ENCODE data around the gene ADAMTSL5. TPM values are rescaled to one million over a fixed set of nuclear protein-coding genes. Genes with fewer than 3 reads are reported as not detected.

The ADAMTSL5 gene
- total RNA-seq, 2 donors from 2014 or later = 22.2 to 36.2 TPM

DNA sequence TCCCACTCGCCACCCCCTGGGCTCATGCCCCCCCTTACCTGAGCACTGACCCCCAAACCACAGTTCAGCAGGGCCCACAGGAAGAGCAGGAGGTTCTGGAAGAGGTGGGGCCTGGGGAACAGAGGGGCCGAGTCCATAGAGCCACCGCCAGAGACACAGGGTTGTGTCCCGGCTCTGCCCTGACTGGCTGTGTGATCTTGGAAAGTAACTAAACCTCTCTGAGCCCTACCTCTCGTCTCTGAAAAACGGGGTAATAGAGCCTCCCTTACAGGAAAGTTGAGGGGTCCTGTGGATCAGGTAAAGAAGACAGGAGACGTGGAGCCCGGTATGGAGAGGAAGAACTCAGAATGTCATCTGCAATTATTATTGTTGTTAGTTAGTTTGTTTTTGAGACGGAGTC is 2.0 kb downstream of the ADAMTSL5 start:
- ATAC-seq (ENCODE audit: insufficient number of reproducible peaks, low FRiP score, low read depth) (no peak), DNase-seq (ENCODE audit: low spot score) (no peak)
- no peaks in the 10 kb centered on the region for H3K36me3 ChIP-seq
- H3K27me3 ChIP-seq (replicated peaks; ENCODE audit: insufficient read depth) = no peaks in the 10 kb centered on the region
- no peak overlapping the region for H3K27ac ChIP-seq
- no peak for TF ChIP-seq CTCF (IDR thresholded peaks at IDR 0.05)
- H3K4me1 ChIP-seq (ENCODE audit: control insufficient read depth in 1 of 2, low read depth in 2 of 2) = peaks cover 3 to 24% of the 10 kb centered on the region in 2 donors
- no peaks in the 10 kb centered on the region for H3K9me3 ChIP-seq
- H3K4me3 ChIP-seq = no peak overlapping the region

- no peaks in the 10 kb centered on the region for H3K9me3 ChIP-seq
- ATAC-seq (ENCODE audit: insufficient number of reproducible peaks, low FRiP score, low read depth) (no peak), DNase-seq (ENCODE audit: low spot score) (no peak)
- no peak for TF ChIP-seq CTCF (IDR thresholded peaks at IDR 0.05)
- H3K36me3 ChIP-seq = no peaks in the 10 kb centered on the region
- peaks cover 3 to 24% of the 10 kb centered on the region in 2 donors for H3K4me1 ChIP-seq (ENCODE audit: control insufficient read depth in 1 of 2, low read depth in 2 of 2)
- H3K4me3 ChIP-seq = no peak overlapping the region
- H3K27ac ChIP-seq = no peak overlapping the region
- H3K27me3 ChIP-seq (replicated peaks; ENCODE audit: insufficient read depth) = no peaks in the 10 kb centered on the region
These were observed 2.4 kb downstream of the ADAMTSL5 start for GRCh38 chr19:1510442-1510806.

GRCh38 chr19:1509602-1510441 is 3.0 kb downstream of the ADAMTSL5 start:
- TF ChIP-seq CTCF (IDR thresholded peaks at IDR 0.05) = no peak

DNA sequence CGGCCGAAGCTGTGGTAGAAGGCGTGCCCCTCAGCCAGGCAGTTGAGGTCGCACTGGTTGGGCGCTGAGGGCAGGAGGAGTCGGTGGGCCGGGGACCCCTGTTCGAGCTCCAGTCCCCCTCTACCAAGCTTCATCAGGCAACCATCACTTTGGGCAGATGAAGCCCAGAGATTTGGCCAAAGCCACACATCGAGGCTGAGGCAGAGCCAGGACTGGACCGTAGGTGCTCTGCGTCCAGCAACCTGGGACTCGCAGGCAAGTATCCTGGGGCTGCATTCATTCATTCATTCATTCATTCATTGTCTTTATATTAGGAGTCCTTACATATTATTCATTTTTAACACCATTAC is 4.3 kb downstream of the ADAMTSL5 start:
- H3K4me3 ChIP-seq = peak overlapping the region; percentile 75
- ATAC-seq (ENCODE audit: insufficient number of reproducible peaks, low FRiP score, low read depth) = no peak
- H3K4me1 ChIP-seq (ENCODE audit: control insufficient read depth in 1 of 2, low read depth in 2 of 2) = peaks cover 3 to 21% of the 10 kb centered on the region in 2 donors

More at GRCh38 chr19:1509602-1510441, 3.0 kb downstream of the ADAMTSL5 start:
- Histone ChIP-seq H3K4me1 (ENCODE audit: control insufficient read depth in 1 of 2, low read depth in 2 of 2) (peaks cover 3 to 24% of the 10 kb centered on the region in 2 donors), H3K36me3 (no peaks in the 10 kb centered on the region), H3K27me3 (replicated peaks; ENCODE audit: insufficient read depth) (no peaks in the 10 kb centered on the region), H3K27ac (peak overlapping the region in 1 of 2 donors; percentile 68), H3K9me3 (no peaks in the 10 kb centered on the region), H3K4me3 (no peak overlapping the region)
- ATAC-seq (ENCODE audit: insufficient number of reproducible peaks, low FRiP score, low read depth) = no peak
- no peak for DNase-seq (ENCODE audit: low spot score)

More for the DNA sequence above, 4.3 kb downstream of the ADAMTSL5 start:
- Histone ChIP-seq H3K9me3 (no peaks in the 10 kb centered on the region), H3K27ac (peak overlapping the region in 1 of 2 donors; percentile 68), H3K36me3 (no peaks in the 10 kb centered on the region), H3K27me3 (replicated peaks; ENCODE audit: insufficient read depth) (no peaks in the 10 kb centered on the region)
- TF ChIP-seq CTCF (IDR thresholded peaks at IDR 0.05) = no peak
- DNase-seq (ENCODE audit: low spot score) = no peak
